Gastrocnemius medialis (tissue), 4 donors: ENCODE results near the gene LPIN1. TPM values are rescaled to one million over a fixed set of nuclear protein-coding genes. Genes with fewer than 3 reads are reported as not detected.

ENCODE experiments used
- ATAC-seq, 2 donors: fragments of 150-250 bp; one replicate each; pipeline ENCODE4 v1.9.1; 2016
- DNase-seq, 2 donors: peaks; one replicate each; pipeline ENCODE4 v3.0.0-alpha.2; 2019
- H3K27ac ChIP-seq, 4 donors: fragments of 200-600 bp; sonication (generic); 1 replicate in 1 of 4; 2 replicates in 3 of 4; pipeline ENCODE4 v1.5.1; 2016 to 2018; ENCODE audit warnings: mild to moderate bottlenecking in 2 of 4, moderate library complexity in 1 of 4
- H3K27me3 ChIP-seq, 3 donors: fragments of 200-600 bp; sonication (generic) in 2 of 3; 1 replicate in 1 of 3; 2 replicates in 2 of 3; pipeline versions ENCODE4 v1.5.1 to v1.6.0; 2016 to 2019; ENCODE audit warnings: mild to moderate bottlenecking in 1 of 3, moderate library complexity in 1 of 3
- H3K36me3 ChIP-seq, 2 donors: fragments of 200-600 bp; sonication (generic) in 1 of 2; one replicate each; pipeline ENCODE4 v1.5.1; 2017 to 2018
- H3K4me1 ChIP-seq, 2 donors: fragments of 200-600 bp; sonication (generic) in 1 of 2; one replicate each; pipeline ENCODE4 v1.5.1; 2016 to 2017; ENCODE audit warnings: mild to moderate bottlenecking in 2 of 2
- H3K4me3 ChIP-seq, 4 donors: fragments of 200-600 bp; sonication (generic) in 3 of 4; 1 replicate in 1 of 4; 2 replicates in 3 of 4; pipeline ENCODE4 v1.5.1; 2016 to 2019; ENCODE audit warnings: mild to moderate bottlenecking in 2 of 4
- H3K9me3 ChIP-seq, 3 donors: fragments of 200-600 bp; sonication (generic) in 2 of 3; 1 replicate in 1 of 3; 2 replicates in 2 of 3; pipeline ENCODE4 v1.5.1; 2016 to 2019
- POLR2A ChIP-seq, 2 donors: fragments of 450-650 bp; IDR thresholded peaks; one replicate each; pipeline ENCODE4 v1.6.1; 2017; ENCODE audit warnings: antibody characterized with exemption in 2 of 2, mild to moderate bottlenecking in 2 of 2, moderate library complexity in 2 of 2
- in situ Hi-C, 4 donors: fragments of 200-750 bp; cut with MboI; loops; one replicate each; pipeline versions ENCODE4 v1.15.0 to v1.8.0; 2017; ENCODE audit warnings: low sequenced_read_pairs in 4 of 4
- intact Hi-C: fragments of 100-400 bp; cut with DNase I; formaldehyde crosslinking; loops from one replicate; pipeline ENCODE4 v1.15.1; 2023; ENCODE audit warnings: low total_unique reads
- total RNA-seq, 4 donors: library from RNA; depleted of rRNA; stranded (reverse); fragments of >200 nt; gene quantifications; one replicate each; pipeline versions ENCODE4 v1.1.0 to v1.2.3, GENCODE V29; 2016
- TF ChIP-seq, protein P1 (sequence below), 5 experiments: fragments of 450-650 bp in 3 of 5; fragments of 200-600 bp in 2 of 5; sonication (generic) in 2 of 5; IDR thresholded peaks in 4 of 5; conservative IDR thresholded peaks in 1 of 5; 1 replicate in 4 of 5; 2 replicates in 1 of 5; pipeline ENCODE4 v1.5.1; 2016 to 2019; ENCODE audit warnings: antibody characterized with exemption in 5 of 5, mild to moderate bottlenecking in 3 of 5, moderate library complexity in 3 of 5

LPIN1 gene
- total RNA-seq, 4 donors from 2014 or later, result 292 to 606 (median 472) TPM

DNA sequence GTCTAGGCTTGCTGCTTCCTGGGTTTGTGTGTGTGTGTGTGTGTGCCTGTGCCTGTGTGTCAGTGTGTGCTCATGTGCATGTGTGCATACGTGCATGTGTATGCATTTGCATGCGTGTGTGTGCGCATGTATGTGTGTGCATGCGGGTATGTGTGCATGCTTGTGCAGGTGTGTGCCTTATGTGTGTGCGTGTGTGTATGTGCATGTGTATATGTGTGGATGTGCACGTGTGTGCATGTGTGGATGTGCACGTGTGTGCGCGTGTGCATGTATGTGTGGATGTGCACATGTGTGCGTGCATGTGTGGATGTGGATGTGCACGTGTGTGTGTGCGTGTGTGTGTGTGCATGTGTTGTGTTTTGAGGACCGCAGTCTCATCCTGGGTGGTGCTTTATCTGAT is 42.8 kb downstream of the LPIN1 start:
- no peaks in the 10 kb centered on the region for H3K4me1 ChIP-seq
- in situ Hi-C loops, result loop anchor here (10.0 to 25.0 kb wide), 3 partner anchors 104 to 327 kb away; partner anchors contain the start of gene E2F6 (in 1 of the 4)
- no peak for TF ChIP-seq POLR2A (IDR thresholded peaks at IDR 0.05)
- TF ChIP-seq, protein P1, sequence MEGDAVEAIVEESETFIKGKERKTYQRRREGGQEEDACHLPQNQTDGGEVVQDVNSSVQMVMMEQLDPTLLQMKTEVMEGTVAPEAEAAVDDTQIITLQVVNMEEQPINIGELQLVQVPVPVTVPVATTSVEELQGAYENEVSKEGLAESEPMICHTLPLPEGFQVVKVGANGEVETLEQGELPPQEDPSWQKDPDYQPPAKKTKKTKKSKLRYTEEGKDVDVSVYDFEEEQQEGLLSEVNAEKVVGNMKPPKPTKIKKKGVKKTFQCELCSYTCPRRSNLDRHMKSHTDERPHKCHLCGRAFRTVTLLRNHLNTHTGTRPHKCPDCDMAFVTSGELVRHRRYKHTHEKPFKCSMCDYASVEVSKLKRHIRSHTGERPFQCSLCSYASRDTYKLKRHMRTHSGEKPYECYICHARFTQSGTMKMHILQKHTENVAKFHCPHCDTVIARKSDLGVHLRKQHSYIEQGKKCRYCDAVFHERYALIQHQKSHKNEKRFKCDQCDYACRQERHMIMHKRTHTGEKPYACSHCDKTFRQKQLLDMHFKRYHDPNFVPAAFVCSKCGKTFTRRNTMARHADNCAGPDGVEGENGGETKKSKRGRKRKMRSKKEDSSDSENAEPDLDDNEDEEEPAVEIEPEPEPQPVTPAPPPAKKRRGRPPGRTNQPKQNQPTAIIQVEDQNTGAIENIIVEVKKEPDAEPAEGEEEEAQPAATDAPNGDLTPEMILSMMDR (IDR thresholded peaks at IDR 0.05 in 4 of 5, conservative IDR thresholded peaks at IDR 0.05 in 1 of 5), result no peak
- peaks cover 9 to 100% of the 10 kb centered on the region in 2 donors for H3K36me3 ChIP-seq
- no peaks in the 10 kb centered on the region for H3K27me3 ChIP-seq
- no peak for DNase-seq
- intact Hi-C loops, result no loop called here
- H3K27ac ChIP-seq, result no peak overlapping the region
- H3K9me3 ChIP-seq, result no peaks in the 10 kb centered on the region
- no peak overlapping the region for H3K4me3 ChIP-seq
- no peak for ATAC-seq

DNA sequence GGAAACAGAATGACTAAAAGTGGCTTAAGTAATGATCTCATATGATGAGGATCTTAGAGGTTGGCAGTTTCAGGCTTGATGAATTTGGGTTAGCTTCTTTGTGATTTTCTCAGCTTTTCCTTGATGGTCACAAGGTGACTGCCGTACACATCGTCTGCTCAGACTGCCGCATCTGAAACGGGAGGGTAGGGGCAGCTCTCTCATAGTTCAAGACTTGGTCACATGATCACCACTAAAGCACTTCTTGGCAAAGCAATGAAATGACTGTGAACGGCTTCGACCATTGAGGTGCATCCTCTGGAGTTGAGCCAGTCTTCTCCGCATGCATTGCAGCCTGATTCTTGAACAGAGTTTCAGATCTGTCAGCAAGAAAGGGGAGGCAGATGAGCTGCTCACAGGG is 43.8 kb downstream of the LPIN1 start:
- in situ Hi-C loops (loop anchor here (25.0 kb wide), 2 partner anchors 303 to 328 kb away; partner anchors contain the start of gene E2F6 (in 1 of the 4)), intact Hi-C loops (no loop called here)
- DNase-seq (no peak), ATAC-seq (no peak)
- Histone ChIP-seq H3K4me3 (no peak overlapping the region), H3K27me3 (no peaks in the 10 kb centered on the region), H3K9me3 (no peaks in the 10 kb centered on the region), H3K36me3 (peaks cover 9 to 100% of the 10 kb centered on the region in 2 donors), H3K27ac (peak overlapping the region in 1 of 4 donors; percentile 10), H3K4me1 (no peaks in the 10 kb centered on the region)
- TF ChIP-seq, protein P1 (IDR thresholded peaks at IDR 0.05 in 4 of 5, conservative IDR thresholded peaks at IDR 0.05 in 1 of 5), result no peak
- no peak for TF ChIP-seq POLR2A (IDR thresholded peaks at IDR 0.05)

DNA sequence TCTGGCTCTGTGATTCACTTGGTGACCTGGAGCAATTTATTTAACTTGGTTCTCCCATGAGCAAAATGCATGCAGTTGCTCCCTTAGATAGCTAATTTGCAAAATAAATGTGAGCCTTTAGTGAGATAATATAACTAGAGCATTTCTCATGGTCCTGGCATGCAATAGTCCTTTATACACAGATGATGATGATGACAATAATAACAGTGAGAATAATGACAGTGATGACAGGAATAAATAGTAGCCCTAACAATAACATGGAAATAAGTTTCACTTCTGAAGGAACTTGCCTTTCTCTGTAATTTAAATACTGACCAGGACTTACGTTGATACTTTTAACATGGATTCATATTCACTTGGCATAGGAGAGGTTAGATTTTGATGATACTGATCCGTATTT is 49.2 kb downstream of the LPIN1 start:
- intact Hi-C loops, result no loop called here

DNA sequence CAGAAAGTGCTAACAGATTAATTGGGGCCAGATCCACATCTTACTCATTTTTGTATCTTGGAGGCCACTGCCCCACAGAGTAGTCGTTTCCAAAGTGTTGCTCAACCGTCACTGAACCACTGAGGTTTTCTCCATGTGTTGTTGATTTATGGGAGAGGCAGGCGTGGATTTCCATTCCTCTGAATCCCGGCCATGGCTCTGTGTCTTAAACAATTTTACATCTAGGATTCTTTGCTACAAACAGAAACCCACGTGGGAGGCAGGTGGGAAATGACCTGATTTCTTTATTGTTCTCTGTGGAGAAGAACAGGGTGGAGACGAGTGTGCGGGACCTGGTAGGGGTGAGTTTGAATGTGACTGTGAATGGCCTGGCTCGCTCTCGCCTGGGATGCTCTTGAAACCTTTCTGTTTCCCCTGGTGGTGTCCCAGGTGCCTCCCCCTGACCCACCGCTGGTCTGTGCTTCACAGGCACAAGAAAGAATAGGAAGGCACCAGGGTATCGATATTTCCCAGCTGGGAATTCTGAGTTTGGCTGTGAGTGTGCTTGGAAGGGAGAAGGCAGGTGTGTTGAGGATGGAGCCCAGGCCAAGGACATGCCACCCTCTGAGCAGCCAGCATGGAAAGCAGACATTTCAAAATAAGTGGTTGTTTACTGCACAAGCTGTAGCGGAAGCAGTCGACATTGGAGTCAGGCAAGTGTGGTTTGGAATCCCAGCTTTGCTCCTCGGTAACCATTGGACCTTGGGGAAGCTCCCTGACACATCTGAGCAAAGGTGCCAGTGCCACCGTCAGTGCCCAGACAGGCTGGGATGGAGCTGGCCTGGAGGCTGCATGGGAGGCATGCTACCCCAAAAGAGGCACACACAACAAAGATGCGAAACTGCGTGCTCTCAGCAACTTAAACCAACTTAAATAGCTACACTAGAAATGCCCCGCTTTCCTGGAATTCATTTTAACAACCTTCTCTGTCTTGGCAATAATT is 50.0 kb downstream of the LPIN1 start:
- DNase-seq, result no peak
- ATAC-seq, result peak in 1 of 2 donors; percentile 38
- Histone ChIP-seq H3K4me1 (no peaks in the 10 kb centered on the region), H3K4me3 (no peak overlapping the region), H3K9me3 (no peaks in the 10 kb centered on the region), H3K27ac (no peak overlapping the region), H3K36me3 (peaks cover 18 to 100% of the 10 kb centered on the region in 2 donors), H3K27me3 (no peaks in the 10 kb centered on the region)
- in situ Hi-C loops, result loop anchor here (25.0 kb wide), 2 partner anchors 309 to 334 kb away; partner anchors contain the start of gene E2F6 (in 1 of the 4)
- intact Hi-C loops, result no loop called here
- TF ChIP-seq, protein P1 (IDR thresholded peaks at IDR 0.05 in 4 of 5, conservative IDR thresholded peaks at IDR 0.05 in 1 of 5), result no peak
- no peak for TF ChIP-seq POLR2A (IDR thresholded peaks at IDR 0.05)

More for the DNA sequence above, 49.2 kb downstream of the LPIN1 start:
- Histone ChIP-seq H3K9me3 (no peaks in the 10 kb centered on the region), H3K4me1 (no peaks in the 10 kb centered on the region), H3K36me3 (peaks cover 18 to 100% of the 10 kb centered on the region in 2 donors), H3K27me3 (no peaks in the 10 kb centered on the region), H3K4me3 (no peak overlapping the region), H3K27ac (no peak overlapping the region)
- DNase-seq (no peak), ATAC-seq (no peak)
- TF ChIP-seq, protein P1 (IDR thresholded peaks at IDR 0.05 in 4 of 5, conservative IDR thresholded peaks at IDR 0.05 in 1 of 5), result no peak
- no peak for TF ChIP-seq POLR2A (IDR thresholded peaks at IDR 0.05)
- in situ Hi-C loops, result loop anchor here (25.0 kb wide), 2 partner anchors 308 to 333 kb away; partner anchors contain the start of gene E2F6 (in 1 of the 4)
